GM19239 (cell line): ENCODE results near the gene CNIH3.
A peak's percentile ranks its signal among the peaks of the same experiment; 100 is the strongest.

Source experiments
- DNase-seq: peaks from one replicate; pipeline ENCODE4 v3.0.0; 2011; ENCODE audit warnings: low spot score; ENCODE audit not compliant: insufficient read length
- FAIRE-seq: peaks from 2 replicates; lab custom pipeline; 2011; peaks lifted over from hg19 to GRCh38; lab: Jason Lieb, UNC

The CNIH3 gene

DNA sequence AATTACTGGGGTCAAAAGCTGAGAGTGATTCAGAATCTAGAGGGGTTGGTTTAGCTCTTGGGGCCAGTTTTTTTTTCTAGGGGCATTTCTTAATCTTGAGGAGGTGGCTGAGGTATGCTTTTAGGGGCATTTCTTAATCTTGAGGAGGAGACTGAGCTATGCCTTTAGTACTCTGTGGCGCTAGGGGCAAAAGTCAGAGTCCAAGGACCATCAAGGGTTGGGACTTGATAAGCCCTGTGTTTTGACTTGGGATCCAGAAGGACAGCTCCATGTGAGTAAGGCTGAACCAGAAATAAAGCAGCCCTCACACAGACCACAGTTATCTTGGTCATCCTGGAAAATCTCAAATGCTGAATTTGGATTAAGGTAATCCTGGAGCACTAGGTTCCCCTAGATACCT lies 3.9 kb upstream of the CNIH3 start:
- no peak for DNase-seq
- no peak for FAIRE-seq

DNA sequence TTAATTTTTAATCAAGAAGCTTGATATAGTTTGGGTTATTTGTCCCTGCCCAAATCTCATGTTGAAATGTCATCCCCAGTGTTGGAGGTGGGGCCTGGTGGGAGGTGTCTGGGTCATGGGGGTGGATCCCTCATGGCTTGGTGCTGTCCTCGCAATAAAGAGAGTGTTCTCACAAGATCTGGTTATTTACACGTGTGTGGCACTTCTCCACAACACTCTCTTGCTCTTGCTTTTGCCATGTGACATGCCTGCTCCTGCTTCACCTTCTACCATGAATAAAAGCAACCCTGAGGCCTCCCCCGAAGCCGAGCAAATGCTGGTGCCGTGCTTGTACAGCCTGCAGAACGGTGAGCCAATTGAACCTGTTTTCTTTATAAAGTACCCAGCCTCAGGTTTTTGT lies 2.6 kb upstream of the CNIH3 start:
- no peak for FAIRE-seq

DNA sequence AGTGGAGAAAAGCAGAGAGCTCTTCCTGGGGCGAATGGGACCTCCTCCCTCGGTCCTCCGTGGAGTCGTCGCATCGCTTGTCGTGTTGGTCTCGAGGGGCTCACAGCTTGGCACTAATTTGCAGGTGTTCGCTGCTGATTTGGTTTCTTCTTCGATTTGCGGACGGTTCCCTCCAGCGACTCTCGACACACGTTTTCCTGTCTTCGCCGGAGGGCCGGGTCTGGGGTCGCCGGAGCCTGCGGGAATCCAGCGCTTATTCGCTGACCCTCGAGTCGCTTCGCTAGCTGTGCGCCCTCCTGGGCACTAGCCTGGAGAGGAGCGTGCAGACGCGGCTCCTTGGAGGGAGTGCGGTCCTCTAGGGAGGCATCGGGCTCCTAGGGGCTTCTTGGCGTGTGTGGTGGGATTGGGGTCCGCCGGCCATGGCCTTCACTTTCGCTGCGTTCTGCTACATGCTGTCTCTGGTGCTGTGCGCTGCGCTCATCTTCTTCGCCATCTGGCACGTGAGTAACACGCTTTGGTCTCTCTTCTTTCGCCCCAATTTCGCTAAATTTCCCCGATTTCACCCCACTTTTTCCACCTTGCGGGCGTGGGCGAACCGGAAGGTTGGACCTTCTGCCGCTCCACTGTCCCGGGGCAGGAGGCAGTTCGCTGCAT lies 766 bp downstream of the CNIH3 start:
- FAIRE-seq (no peak), DNase-seq (no peak)

More for the DNA sequence above, 2.6 kb upstream of the CNIH3 start:
- DNase-seq = no peak

DNA sequence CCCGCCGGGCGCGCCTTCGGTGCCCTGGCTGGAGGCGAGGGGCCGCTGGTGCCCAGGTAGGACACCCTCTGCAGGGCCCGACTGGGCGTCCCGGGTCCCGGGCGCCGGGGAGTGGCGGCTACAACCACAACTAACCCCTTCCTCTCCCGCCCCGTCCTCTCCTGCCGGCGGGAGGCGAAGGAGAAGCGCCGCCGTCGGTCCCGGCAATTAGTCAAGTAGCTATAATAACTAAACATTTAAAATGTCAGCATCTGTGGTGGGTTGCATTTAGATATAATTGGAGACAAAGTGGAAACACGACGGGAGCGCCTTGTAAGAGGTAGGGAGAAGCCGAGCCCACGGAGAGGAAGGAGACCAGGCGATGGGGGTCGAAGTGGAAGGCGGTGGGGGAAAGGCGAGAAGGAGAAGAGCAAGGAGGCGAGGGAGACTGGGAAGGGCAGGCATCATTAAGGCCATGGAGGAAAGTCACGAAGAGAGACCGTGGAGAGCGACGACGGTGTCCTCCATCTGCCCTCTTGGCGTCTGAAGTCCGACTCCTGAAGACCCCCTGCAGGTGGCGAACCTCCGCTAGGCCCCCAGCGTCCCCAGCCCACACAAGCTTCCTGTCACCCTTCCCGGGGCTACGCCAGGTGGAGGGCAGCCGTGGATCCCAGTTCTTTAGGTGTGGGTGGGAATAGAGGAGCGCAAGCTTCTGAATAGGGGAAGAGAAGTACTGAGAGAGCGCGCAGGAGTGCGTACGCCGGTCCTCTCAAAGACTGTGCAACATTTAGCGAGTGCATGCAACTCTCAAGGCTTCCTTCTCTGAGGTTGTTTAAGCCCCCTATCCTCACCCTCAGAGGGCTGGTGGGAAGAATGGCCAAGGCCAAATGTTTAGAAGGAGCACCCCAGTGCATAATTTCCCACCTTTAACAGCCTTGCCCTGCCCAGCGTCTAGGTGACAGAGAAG lies 1.6 kb downstream of the CNIH3 start:
- FAIRE-seq (no peak), DNase-seq (no peak)

DNA sequence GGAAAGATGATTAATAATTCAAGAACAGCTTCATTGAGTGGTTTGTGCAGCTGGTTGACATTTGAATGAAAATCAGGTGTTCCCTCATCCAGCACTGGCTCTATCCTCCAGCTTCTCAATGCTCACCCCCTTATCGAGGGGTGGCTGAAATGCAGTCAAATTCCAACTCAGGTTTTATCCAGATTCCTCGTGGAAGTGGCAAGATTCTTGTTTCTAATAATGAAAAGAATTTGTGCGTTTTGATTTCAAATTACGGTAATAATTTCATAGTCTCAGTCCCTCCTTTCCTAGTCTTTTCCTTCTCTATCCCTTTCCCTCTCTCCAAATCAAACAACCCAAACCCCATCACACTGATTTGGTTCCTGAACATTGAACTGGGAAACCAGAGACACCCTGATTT lies 3.1 kb downstream of the CNIH3 start:
- no peak for FAIRE-seq

DNA sequence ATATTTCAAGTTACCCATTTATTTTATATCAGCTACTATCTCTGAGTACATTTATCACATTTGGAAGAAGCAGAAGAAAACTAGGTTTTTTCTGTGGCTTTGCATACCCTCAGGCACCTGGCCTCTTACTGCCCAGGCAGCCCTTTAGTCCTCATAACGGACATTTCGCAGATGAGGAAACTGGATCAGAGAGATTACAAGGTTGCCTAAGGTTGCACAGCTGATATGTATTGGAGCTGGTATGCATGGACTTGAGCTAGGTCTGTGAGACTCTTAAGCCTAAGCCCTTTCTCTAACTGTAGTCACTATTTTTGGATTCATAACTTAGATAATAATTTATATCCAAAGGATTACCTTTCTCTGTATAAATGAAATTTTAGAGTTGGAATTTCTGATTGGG lies 4.0 kb downstream of the CNIH3 start:
- no peak for DNase-seq
- FAIRE-seq = no peak

More for the DNA sequence above, 3.1 kb downstream of the CNIH3 start:
- no peak for DNase-seq

DNA sequence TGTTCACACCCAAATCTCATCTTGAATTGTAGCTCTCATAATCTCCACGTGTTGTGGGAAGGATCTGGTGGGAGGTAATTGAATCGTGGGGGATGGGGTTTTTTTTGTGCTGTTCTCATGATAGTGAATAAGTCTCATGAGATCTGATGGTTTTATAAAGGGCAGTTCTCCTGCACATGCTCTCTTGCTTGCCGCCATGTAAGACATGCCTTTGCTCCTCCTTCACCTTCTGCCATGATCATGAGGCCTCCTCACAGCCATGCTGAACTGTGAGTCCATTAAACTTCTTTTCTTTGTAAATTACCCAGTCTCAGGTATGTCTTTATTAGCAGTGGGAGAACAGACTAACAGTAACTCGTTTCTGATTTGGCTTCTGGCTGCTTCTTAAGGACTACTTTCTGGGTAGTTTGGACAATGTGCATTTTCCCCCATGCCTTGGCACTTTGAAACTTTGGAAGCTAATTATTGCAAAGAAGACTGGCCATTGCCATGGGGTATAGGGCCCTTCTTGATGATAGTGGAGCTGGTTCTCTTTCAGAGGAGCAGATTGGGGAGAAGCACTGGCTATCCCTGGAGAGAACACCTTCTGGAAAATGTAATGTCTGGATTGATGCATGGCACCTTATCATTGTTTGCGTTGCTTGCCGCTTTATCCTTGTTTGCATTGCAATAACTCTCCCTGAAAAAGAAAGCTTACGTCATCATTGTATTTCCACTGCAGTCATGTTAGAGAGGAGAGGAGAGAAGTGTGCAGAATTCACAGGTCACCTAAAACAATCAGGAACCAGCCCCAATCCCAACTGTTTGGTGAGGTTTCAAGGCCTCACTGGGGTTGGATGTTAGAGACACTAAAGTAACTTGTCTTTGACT lies 5.9 kb downstream of the CNIH3 start:
- no peak for FAIRE-seq
- no peak for DNase-seq

DNA sequence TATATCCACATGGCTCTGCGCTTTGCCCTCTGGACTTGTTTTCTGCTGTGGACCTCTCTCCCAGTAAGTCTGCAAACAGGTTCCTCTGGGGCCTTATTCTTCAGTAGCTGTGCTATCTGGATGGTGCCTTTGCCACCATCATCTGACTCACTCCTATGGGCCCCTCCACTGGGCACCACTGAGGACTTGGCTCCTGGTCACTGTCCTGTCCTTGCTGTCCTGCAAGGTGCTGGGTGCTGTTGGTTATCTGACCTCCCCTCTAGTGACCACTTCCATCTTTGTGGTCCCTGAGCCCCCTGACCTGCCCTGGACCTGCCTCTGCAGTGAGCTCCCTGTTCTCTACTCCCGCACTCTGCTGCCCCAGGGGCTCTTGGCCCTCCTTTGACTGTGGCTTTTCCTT lies 6.7 kb downstream of the CNIH3 start:
- FAIRE-seq = no peak
- DNase-seq = no peak

DNA sequence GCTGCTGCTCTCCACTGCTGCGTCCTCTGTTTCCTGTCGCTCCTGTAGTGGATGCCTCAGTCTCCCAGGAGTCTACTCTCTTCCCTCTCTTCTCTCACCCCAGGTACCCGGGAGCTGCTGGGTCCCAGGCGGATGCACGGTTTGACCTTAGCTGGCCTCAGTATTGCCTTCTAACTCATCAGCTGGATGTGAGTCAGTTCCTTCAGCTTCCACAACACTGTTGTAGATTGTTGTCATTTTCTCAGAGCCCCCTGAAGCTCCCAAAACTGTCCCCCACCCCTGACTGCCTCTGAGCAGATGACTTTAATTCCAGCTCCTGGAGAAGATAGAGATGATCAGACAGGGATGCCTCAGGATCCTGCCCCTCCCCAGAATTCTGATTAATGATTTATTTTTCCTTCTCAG lies 7.2 kb downstream of the CNIH3 start:
- DNase-seq = no peak
- no peak for FAIRE-seq

DNA sequence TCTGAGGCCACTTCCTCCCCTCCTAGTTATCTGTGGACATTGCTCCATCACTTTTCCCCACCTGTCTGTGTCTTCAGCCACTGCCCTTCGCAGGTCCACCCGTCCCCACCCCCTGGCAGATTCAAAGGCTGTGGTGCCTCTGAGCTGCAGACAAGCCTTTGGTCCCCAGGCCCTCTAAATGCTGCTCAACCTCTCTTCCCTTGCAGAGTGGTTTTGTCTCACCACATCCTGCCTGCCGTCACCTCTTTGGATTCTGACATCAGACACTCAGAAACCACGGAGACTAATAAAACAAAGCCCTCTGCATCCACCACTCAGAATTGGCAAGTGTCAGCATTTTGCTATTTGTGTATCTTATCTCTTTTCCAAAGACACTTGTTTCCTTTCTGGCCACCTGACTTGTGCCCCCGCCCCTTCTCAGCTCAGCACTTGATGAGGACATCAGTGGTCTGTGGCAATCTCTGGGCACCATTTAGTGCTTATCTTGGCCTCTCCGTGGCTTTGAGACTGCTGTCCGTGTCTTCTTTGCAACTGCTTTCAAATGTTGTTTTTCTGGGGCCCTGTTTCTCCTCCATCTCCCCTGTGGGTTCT lies 7.7 kb downstream of the CNIH3 start:
- FAIRE-seq (no peak), DNase-seq (peak; percentile 36)

DNA sequence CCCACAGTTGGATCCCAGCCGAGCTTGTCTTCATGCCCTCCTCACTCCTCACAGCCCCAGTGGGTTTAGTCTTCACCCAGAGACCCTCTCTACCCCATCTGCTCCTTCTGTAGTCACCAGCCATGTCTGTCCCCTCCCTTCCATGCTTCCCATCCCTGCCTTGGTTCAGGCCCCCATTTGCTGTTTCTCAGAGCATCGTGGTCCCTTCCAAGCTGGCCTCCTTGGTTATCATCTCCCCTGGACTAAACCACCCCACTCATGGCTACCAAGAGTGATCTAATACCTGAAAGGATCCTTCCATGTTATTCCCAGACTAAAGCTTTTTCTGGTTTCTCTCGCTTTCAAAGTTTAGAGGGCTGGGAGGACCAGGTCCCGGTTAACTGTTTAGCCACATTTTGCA lies 8.3 kb downstream of the CNIH3 start:
- DNase-seq (no peak), FAIRE-seq (no peak)

DNA sequence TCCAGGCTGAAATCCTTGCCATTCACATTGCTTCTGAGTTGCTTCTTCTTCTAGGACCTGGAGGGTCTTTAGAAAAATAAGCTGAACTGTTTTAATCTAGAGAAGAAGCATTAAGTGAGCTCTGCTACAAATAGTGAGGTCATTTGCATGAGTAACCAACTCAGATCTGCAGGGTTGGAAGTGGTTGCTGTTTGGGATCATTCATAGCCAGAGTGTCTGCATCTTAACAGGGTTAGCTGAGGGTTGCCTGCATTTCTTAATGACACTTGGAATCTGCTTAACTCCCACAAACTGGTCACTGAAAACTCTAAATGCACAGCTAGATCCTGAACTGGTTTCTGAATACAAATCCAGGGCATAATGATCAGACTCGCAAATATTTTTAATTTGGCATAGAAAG lies 9.9 kb downstream of the CNIH3 start:
- FAIRE-seq = no peak
- DNase-seq = no peak

DNA sequence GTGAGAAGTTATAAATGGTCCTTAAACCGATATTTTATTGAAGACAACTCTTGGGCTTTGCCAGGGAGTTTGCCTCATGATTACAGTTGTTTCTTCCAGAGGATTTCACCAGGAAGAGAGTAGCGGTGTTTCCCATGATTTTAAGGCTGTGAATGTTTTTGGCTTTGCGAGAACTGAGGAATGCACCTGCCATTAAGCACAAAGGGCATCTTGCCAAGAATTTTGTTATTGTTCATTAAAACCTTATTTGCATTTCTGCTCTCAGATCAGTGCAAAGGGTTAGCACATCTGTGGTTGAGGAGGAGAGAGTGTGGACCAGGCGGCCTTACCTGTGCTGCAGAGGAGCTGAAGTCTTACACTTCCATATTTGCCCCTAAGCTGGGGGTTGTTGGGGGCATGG lies 13.8 kb downstream of the CNIH3 start:
- FAIRE-seq = no peak
- no peak for DNase-seq

DNA sequence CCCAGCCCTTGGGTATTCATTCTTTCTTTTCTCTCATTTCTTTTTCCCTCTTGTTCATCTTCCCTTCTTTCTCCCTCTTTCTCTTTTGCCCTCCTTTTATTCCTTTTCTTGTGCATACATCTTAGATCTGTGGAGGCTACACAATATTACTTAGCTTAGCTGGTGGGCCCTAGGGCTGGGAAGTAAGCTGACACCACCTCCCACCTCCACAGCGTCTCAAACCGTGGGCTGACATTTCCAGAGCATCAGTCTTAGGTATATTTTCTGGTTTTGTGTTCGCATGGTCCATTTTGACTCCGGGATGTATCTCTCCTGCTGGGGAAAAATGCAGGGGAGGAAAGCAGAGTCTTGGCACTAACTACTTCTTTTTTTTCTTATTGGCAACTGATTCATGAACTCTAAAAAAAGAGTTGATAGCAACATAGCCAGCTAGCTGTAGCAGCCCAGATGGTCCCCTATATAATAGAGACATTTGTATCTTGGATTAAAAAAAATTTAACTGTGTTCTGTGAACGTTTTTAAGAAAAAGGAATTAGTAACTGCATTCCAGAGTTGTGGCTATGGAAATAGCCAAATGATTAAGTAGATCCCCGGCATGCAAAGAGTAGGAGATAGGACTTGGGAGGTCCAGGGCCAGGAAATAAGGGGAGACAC lies 15.5 kb downstream of the CNIH3 start:
- no peak for FAIRE-seq
- DNase-seq = no peak

DNA sequence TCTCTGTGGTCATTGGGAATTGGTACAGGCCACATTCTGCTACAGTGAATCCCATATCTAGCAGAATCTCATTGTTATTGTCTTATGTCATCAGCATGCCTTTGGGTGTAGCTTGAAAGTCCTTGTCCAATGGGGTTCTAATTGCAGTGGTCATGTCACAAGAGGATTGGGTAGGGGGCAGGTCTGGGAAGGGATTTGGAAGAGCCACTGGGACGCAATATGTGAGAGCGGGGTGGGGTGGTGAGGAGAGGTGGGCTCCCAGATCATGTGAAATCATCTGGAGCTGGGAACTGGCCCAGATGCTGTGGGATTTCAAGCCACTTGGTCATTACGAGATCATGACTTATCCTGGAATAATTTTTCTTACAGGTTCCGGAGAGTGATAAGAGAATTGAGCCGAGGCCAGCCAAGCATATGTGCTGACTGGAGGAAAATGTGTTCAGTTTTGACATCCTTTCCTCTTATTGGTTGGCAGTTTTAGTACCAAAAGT lies 16.3 kb downstream of the CNIH3 start:
- DNase-seq (no peak), FAIRE-seq (no peak)

DNA sequence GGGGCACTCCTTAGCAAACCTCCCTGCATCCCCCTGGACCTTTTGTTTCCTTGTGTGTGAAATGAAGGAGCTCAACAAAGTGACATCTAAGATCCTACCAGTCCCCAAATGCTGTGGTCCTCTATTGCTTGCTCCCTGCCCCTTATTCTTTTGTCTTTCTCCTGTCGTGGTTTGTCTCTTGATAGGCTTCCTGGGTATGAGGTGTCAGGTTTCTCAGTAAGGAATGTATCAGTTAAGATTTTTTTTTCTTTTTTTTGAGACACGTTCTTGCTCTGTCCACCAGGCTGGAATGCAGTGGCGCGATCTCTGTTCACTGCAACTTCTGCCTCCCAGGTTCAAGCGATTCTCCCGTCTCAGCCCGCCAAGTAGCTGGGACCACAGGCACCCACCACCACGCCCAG lies 16.8 kb downstream of the CNIH3 start:
- no peak for DNase-seq
- FAIRE-seq = no peak

DNA sequence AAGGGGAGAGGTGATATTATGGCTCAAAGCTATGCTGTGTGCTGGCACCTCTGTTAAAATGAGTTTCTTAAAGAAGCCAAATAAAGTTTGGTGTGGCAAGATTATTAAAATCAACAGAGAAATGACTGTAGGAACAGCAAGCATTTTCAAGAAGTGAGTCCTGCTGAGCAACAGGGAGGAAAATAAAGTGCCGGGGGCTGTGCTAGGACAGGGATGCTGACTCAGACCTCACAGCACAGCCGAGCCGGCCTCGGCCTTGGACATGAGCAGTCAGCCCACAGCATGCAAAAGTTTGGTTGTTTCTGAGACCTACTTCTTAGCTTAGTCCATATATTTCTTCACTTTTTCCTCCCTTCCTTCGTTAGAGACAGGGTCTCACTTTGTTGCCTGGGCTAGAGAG lies 19.2 kb downstream of the CNIH3 start:
- no peak for FAIRE-seq

DNA sequence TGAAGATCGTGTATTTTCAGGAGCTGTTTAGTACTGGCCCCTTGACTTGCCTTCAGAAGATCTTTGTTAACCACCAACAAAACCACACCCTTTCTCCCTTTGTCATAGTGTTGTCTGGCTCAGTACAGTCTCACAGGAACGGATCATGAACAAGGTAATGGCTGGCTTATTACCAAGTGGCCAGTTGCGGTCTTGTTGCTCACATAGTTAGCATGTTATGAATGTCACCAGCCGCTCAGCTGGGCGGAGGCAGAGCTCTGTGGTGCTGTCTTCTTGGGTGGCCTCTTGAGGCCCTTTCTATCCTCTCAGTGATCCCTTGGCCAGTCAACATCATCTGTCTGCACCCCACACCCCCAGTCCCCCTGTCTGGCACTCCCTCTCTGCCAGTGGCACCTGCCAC lies 21.4 kb downstream of the CNIH3 start:
- no peak for FAIRE-seq
- DNase-seq = no peak

More for the DNA sequence above, 19.2 kb downstream of the CNIH3 start:
- no peak for DNase-seq

DNA sequence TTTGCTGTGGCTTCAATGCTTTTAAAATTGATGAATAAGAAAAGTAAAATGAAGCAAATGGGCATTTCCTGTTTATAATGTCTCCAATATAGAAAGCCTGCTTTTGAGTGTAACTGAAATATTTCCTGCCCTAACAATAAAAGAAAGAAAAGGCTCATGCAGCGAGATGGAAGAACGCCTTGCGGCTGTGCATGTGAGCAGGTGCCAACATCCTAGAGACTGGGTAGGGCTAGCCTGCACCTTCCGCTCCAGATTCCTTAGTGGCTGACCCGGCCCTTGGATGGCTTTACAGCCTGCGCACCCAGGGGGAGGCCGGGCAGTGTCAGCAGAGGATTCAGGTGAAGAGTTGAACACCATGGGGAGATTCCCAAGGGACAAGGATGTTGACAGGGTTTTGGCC lies 21.8 kb downstream of the CNIH3 start:
- DNase-seq (no peak), FAIRE-seq (no peak)
